Prostate gland (tissue), 2 donors: ENCODE data around the gene FOXP3.

Source experiments
- CTCF ChIP-seq, 4 experiments: fragments of 200-600 bp in 2 of 4; fragments of 450-650 bp in 2 of 4; sonication (generic) in 2 of 4; IDR thresholded peaks; 1 replicate in 3 of 4; 2 replicates in 1 of 4; pipeline ENCODE4 v1.5.1; 2016 to 2019; ENCODE audit warnings: antibody characterized with exemption in 4 of 4, mild to moderate bottlenecking in 2 of 4, moderate library complexity in 2 of 4
- POLR2A ChIP-seq: fragments of 450-650 bp; IDR thresholded peaks from one replicate; pipeline ENCODE4 v1.6.1; 2016; ENCODE audit warnings: antibody characterized with exemption, mild to moderate bottlenecking
- POLR2AphosphoS5 ChIP-seq: sonication (generic); formaldehyde crosslinking; IDR thresholded peaks from one replicate; pipeline ENCODE4 v1.6.1; 2017; ENCODE audit warnings: antibody characterized with exemption

- TF ChIP-seq POLR2AphosphoS5: no peak
- no peak for TF ChIP-seq CTCF (IDR thresholded peaks at IDR 0.05)
- no peak for TF ChIP-seq POLR2A
These were observed at the start of gene FOXP3 for GRCh38 chrX:49264460-49264859.
